T-cell (primary cell): ENCODE measurements around the gene TBC1D14. TPM values are rescaled to one million over a fixed set of nuclear protein-coding genes. Genes with fewer than 3 reads are reported as not detected.

Experiments used
- ATAC-seq, 4 experiments: fragments of 200-7000 bp in 3 of 4; fragments of 150-1000 bp in 1 of 4; cut with Tn5 transposase; replicated peaks in 1 of 4; 1 replicate in 3 of 4; 2 replicates in 1 of 4; pipeline ENCODE4 v1.10.0; 2021; ENCODE audit warnings: moderate library complexity in 3 of 4, mild to moderate bottlenecking in 2 of 4, moderate number of reproducible peaks in 1 of 4
- CTCF ChIA-PET, 2 donors: fragments of 300-600 bp; sonication (Branson Sonifier 250); formaldehyde crosslinking; loops; one replicate each; lab custom pipeline; 2022; ENCODE audit warnings: antibody characterized with exemption in 2 of 2; lab: Charles Lee
- POLR2A ChIA-PET, 2 donors: fragments of 300-600 bp; sonication (Branson Sonifier 250); formaldehyde crosslinking; loops; one replicate each; lab custom pipeline; 2022; ENCODE audit warnings: antibody characterized with exemption in 2 of 2; lab: Charles Lee
- DNase-seq, 35 experiments: peaks; one replicate each; pipeline versions ENCODE4 v3.0.0 to v3.0.0-alpha.2; 2013 to 2023
- H3K27ac ChIP-seq: one replicate; pipeline ENCODE4 v1.5.1; 2013; ENCODE audit warnings: low read length
- H3K27me3 ChIP-seq, 2 experiments: replicated peaks in 1 of 2; 1 replicate in 1 of 2; 2 replicates in 1 of 2; pipeline versions ENCODE4 v1.6.1 to v1.7.0; 2013; ENCODE audit warnings: low read length in 1 of 2, mixed read lengths in 1 of 2; ENCODE audit not compliant: control insufficient read depth in 2 of 2, insufficient read depth in 2 of 2; ENCODE audit errors: extremely low read depth in 1 of 2
- H3K36me3 ChIP-seq, 2 donors: 1 replicate in 1 of 2; 2 replicates in 1 of 2; pipeline versions ENCODE4 v1.6.1 to v1.7.0; 2013; ENCODE audit warnings: low read length in 1 of 2; ENCODE audit not compliant: control insufficient read depth in 2 of 2, insufficient read depth in 1 of 2; ENCODE audit errors: extremely low read depth in 1 of 2
- H3K4me1 ChIP-seq, 2 experiments: 1 replicate in 1 of 2; 2 replicates in 1 of 2; pipeline versions ENCODE4 v1.6.1 to v1.7.0; 2013; ENCODE audit warnings: low read length in 2 of 2, mixed read lengths in 1 of 2; ENCODE audit not compliant: insufficient read depth in 2 of 2, control insufficient read depth in 1 of 2; ENCODE audit errors: extremely low read depth in 1 of 2
- H3K4me3 ChIP-seq, 2 donors: 1 replicate in 1 of 2; 2 replicates in 1 of 2; pipeline versions ENCODE4 v1.5.1 to v1.7.0; 2013; ENCODE audit warnings: mild to moderate bottlenecking in 2 of 2, low read length in 1 of 2, moderate library complexity in 1 of 2; ENCODE audit not compliant: control insufficient read depth in 1 of 2; ENCODE audit errors: extremely low read depth in 1 of 2
- H3K9me3 ChIP-seq: 2 replicates; pipeline ENCODE4 v1.7.0; 2013
- H3K27ac Mint-ChIP-seq, 2 donors: one replicate each; pipeline ENCODE4 v1.8.0; 2020 to 2021; ENCODE audit warnings: mild to moderate bottlenecking in 2 of 2, mixed read lengths in 2 of 2
- H3K27me3 Mint-ChIP-seq, 2 donors: one replicate each; pipeline ENCODE4 v1.8.0; 2021 to 2022; ENCODE audit warnings: mixed read lengths in 2 of 2
- H3K36me3 Mint-ChIP-seq: one replicate; pipeline ENCODE4 v1.8.0; 2021; ENCODE audit warnings: mixed read lengths
- H3K4me1 Mint-ChIP-seq, 3 donors: one replicate each; pipeline ENCODE4 v1.8.0; 2020 to 2022; ENCODE audit warnings: mixed read lengths in 3 of 3, mild to moderate bottlenecking in 1 of 3
- H3K4me3 Mint-ChIP-seq, 3 donors: one replicate each; pipeline ENCODE4 v1.8.0; 2020 to 2022; ENCODE audit warnings: mild to moderate bottlenecking in 3 of 3, mixed read lengths in 3 of 3, moderate library complexity in 3 of 3
- H3K9me3 Mint-ChIP-seq, 3 donors: one replicate each; pipeline ENCODE4 v1.8.0; 2020 to 2022; ENCODE audit warnings: mixed read lengths in 3 of 3
- WGBS: methylation state at CpG from one replicate; pipeline ENCODE4 v1.1.5; 2013; ENCODE audit warnings: missing lambda C conversion rate; ENCODE audit not compliant: insufficient coverage; 5-methylcytosine and 5-hydroxymethylcytosine counted together
- total RNA-seq, 35 experiments: library from RNA in 6 of 35; stranded (reverse) in 6 of 35; fragments of 120-200 nt in 1 of 35; gene quantifications; one replicate each; pipeline versions ENCODE4 v1.2.1 to v1.2.4 and lab custom pipeline; 2013 to 2026

TBC1D14 gene
- total RNA-seq, 5 donors from 2014 or later (not counting 1 experiment from before 2014, with no cell fraction given) = 44.2 to 73.8 (median 62.3) TPM

GRCh38 chr4:6963139-6963611 is 53.5 kb downstream of the TBC1D14 start:
- no peak overlapping the region for H3K4me3 ChIP-seq

DNA sequence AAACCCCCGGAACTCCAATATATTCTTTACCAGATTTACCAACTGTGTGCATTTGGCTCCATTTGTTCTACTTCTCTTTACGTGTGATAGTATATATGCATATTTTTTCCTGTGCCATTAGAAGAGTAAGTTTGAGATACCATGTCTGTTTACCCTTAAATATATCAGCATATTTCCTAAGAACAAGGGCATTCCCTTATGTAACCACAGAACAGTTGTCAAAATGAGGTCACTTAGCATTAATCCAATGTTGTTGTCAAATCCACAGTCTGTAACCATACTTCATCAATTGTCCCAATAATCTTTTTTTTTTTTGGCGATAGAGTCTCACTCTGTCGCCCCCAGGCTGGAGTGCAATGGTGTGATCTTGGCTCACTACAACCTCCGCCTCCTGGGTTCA is 55.2 kb downstream of the TBC1D14 start:
- no peaks in the 10 kb centered on the region for H3K27me3 Mint-ChIP-seq
- Histone ChIP-seq H3K9me3 (no peaks in the 10 kb centered on the region), H3K4me3 (no peak overlapping the region), H3K27me3 (no peaks in the 10 kb centered on the region), H3K36me3 (peaks cover 5 to 27% of the 10 kb centered on the region in 2 donors), H3K4me1 (peaks cover 0 to 43% of the 10 kb centered on the region in 2 experiments), H3K27ac (no peak overlapping the region)
- CTCF ChIA-PET = no interaction called here
- no peak for DNase-seq
- H3K27ac Mint-ChIP-seq = peak overlapping the region; percentile 1 to 12
- no peak for ATAC-seq
- POLR2A ChIA-PET = no interaction called here
- 100% methylated on average over 1 of the region's 5 CpGs for WGBS
- H3K4me3 Mint-ChIP-seq = no peak overlapping the region
- peaks cover 18% of the 10 kb centered on the region for H3K36me3 Mint-ChIP-seq
- H3K9me3 Mint-ChIP-seq = no peaks in the 10 kb centered on the region
- peaks cover 43 to 69% (median 52%) of the 10 kb centered on the region in 3 donors for H3K4me1 Mint-ChIP-seq

More at GRCh38 chr4:6963139-6963611, 53.5 kb downstream of the TBC1D14 start:
- ChIA-PET CTCF (interaction anchor here (0.6 kb wide), 2 partner anchors 16 to 124 kb away, joined by 3 to 7 read pairs; no protein-coding TSS in a partner anchor), POLR2A (interaction anchor here in 1 of 2 donors (0.6 kb wide), 1 partner anchor 315 kb away, joined by 3 read pairs; no protein-coding TSS in a partner anchor)
- H3K36me3 ChIP-seq = peaks cover 5 to 16% of the 10 kb centered on the region in 2 donors
- WGBS = 100% methylated on average over 10 of the region's 12 CpGs
- H3K9me3 Mint-ChIP-seq = no peaks in the 10 kb centered on the region
- DNase-seq (no peak), ATAC-seq (no peak)
- peak overlapping the region in 1 of 2 donors; percentile 15 for H3K27ac Mint-ChIP-seq
- H3K4me1 Mint-ChIP-seq = peaks cover 50 to 75% (median 63%) of the 10 kb centered on the region in 3 donors
- H3K27me3 ChIP-seq = no peaks in the 10 kb centered on the region
- H3K4me1 ChIP-seq = peaks cover 0 to 43% of the 10 kb centered on the region in 2 experiments
- no peaks in the 10 kb centered on the region for H3K9me3 ChIP-seq
- no peak overlapping the region for H3K4me3 Mint-ChIP-seq
- H3K27me3 Mint-ChIP-seq = no peaks in the 10 kb centered on the region
- H3K27ac ChIP-seq = no peak overlapping the region
- peaks cover 8% of the 10 kb centered on the region for H3K36me3 Mint-ChIP-seq

DNA sequence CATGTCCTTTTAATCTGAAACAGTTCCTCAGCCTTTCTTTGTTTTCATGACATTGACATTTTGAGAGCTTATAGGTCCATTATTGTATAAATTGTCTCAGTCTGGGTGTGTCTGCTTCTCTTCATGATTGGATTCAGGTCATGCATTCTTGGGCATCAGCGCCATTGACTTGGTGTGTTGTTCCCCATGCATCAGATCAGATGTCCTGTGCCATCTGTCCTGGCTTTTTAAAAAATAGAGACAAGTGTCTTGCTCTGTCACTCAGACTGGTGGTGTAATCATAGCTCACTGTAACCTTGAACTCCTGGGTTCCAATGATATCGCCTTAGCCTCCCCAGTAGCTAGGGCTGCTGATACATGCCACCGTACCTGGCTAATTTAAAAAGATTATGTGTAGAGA is 55.7 kb downstream of the TBC1D14 start:
- Histone ChIP-seq H3K27me3 (no peaks in the 10 kb centered on the region), H3K9me3 (no peaks in the 10 kb centered on the region), H3K4me1 (peaks cover 0 to 43% of the 10 kb centered on the region in 2 experiments), H3K4me3 (no peak overlapping the region), H3K27ac (no peak overlapping the region), H3K36me3 (peaks cover 5 to 30% of the 10 kb centered on the region in 2 donors)
- Mint-ChIP-seq H3K4me3 (no peak overlapping the region), H3K27ac (no peak overlapping the region), H3K4me1 (peaks cover 43 to 73% (median 52%) of the 10 kb centered on the region in 3 donors), H3K9me3 (no peaks in the 10 kb centered on the region), H3K27me3 (no peaks in the 10 kb centered on the region), H3K36me3 (peaks cover 23% of the 10 kb centered on the region)
- ChIA-PET CTCF (interaction anchor here in 1 of 2 donors (0.6 kb wide), 1 partner anchor 162 kb away, joined by 3 read pairs; no protein-coding TSS in a partner anchor), POLR2A (no interaction called here)
- ATAC-seq (no peak), DNase-seq (no peak)
- WGBS = 100% methylated on average over 3 of the region's 3 CpGs

DNA sequence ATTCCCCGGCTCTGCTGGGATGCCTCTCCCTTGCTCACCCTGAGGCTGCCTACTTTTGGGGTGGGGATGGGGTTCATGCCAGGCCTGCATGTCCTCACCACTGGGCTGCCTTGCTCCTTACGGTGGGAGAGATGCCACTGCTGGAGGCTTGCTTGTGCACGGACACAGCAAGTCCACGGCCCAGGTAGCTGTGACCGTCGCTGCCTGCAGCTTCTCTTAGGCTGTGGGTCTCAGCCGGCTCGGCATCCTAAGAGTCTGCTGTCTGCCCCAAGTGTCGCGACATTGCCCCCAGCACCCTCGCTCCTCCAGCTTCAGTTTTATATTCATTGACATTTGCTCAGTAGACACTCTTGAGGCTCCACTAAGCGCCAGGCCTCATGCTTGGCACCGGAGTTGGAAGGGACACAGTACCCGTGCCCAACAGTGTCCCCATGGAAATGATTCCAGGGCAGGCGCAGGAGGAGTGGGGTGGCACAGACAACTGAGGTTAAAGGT is 58.3 kb downstream of the TBC1D14 start:
- POLR2A ChIA-PET = interaction anchor here in 1 of 2 donors (0.6 kb wide), 1 partner anchor 40 kb away, joined by 7 read pairs; no protein-coding TSS in a partner anchor
- Mint-ChIP-seq H3K4me1 (peaks cover 37 to 62% (median 42%) of the 10 kb centered on the region in 3 donors), H3K27me3 (no peaks in the 10 kb centered on the region), H3K4me3 (no peak overlapping the region), H3K9me3 (no peaks in the 10 kb centered on the region), H3K27ac (no peak overlapping the region), H3K36me3 (peaks cover 20% of the 10 kb centered on the region)
- CTCF ChIA-PET = no interaction called here
- DNase-seq (no peak), ATAC-seq (no peak)
- Histone ChIP-seq H3K36me3 (peaks cover 3 to 37% of the 10 kb centered on the region in 2 donors), H3K4me3 (no peak overlapping the region), H3K9me3 (no peaks in the 10 kb centered on the region), H3K4me1 (peaks cover 0 to 19% of the 10 kb centered on the region in 2 experiments), H3K27me3 (no peaks in the 10 kb centered on the region), H3K27ac (no peak overlapping the region)
- WGBS = 95% methylated on average over 14 of the region's 15 CpGs

DNA sequence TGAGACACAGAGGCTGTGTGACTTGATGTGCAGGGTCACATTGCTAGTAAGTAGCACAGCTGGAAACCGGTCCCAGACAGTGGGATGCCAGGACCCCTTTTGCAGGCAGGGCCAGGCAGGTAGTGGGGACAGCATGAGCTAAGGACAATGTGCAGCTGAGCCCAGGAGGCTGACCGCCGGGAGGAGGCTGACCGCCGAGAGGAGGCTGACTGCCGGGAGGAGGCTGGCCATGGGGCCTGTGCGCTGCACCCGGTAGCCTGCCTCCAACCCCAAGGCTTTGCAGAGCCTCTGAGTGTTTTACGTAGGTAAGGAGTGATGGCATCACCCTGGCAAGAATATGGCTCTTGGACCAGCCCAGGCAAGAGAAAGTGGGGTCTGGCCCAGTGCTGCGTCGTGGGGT is 58.9 kb downstream of the TBC1D14 start:
- H3K36me3 Mint-ChIP-seq = peaks cover 20% of the 10 kb centered on the region
- WGBS = 70% methylated on average over 10 of the region's 11 CpGs
- H3K9me3 ChIP-seq = no peaks in the 10 kb centered on the region
- ATAC-seq = no peak
- no peaks in the 10 kb centered on the region for H3K27me3 Mint-ChIP-seq
- peaks cover 0 to 13% of the 10 kb centered on the region in 2 experiments for H3K4me1 ChIP-seq
- no peaks in the 10 kb centered on the region for H3K9me3 Mint-ChIP-seq
- POLR2A ChIA-PET = no interaction called here
- H3K27me3 ChIP-seq = no peaks in the 10 kb centered on the region
- no peak for DNase-seq
- H3K36me3 ChIP-seq = peaks cover 0 to 37% of the 10 kb centered on the region in 2 donors
- peak overlapping the region in 1 of 2 donors; percentile 9 for H3K27ac Mint-ChIP-seq
- CTCF ChIA-PET = no interaction called here
- peaks cover 32 to 59% (median 42%) of the 10 kb centered on the region in 3 donors for H3K4me1 Mint-ChIP-seq
- no peak overlapping the region for H3K4me3 Mint-ChIP-seq
- H3K27ac ChIP-seq = no peak overlapping the region
- no peak overlapping the region for H3K4me3 ChIP-seq

DNA sequence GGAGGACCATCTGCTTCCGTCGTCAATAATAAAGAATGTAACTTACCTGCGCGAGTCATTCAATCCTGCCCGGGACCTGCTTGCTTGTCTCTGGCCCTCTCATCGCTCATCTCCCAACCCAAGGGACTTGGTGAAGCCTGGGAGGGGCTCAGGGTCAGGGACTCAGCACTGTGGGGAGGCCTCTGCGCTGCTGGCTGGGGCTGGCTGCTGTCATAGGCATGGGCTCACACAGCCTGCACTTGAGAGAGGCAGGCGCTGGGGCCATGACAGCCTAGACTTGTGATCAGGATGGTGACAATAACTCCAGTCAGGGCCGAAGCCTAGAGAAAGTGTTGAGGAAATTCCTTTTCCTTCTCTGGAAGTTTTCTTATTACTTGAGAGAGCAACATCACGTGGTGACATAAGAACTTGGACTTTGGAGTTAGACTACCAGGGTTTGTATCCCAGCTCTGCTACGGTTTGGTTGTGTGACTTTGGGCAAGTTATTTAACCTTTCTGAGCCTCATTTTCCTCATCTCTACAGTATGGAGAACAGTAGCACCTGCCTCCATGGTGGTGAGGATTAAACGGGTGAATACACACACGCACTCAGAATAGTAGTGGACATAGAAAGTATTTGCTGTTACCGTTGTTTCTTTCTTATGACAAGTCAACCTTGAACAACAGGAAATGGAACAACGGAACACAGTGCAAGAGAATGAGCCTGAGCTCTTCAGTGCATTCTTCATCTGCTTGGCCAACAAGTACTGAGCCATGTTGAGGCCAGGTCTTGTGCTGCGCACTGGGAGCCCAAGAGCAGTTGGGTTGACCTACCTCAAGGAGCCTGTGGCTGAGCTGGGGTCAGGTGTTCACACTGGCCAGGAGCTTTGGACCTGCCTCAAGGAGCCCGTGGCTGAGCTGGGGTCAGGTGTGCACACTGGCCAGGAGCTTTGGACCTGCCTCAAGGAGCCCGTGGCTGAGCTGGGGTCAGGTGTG is 60.5 kb downstream of the TBC1D14 start:
- no peak for DNase-seq
- Mint-ChIP-seq H3K4me3 (no peak overlapping the region), H3K36me3 (peaks cover 20% of the 10 kb centered on the region), H3K27me3 (no peaks in the 10 kb centered on the region), H3K4me1 (peaks cover 27 to 53% (median 34%) of the 10 kb centered on the region in 3 donors), H3K27ac (no peak overlapping the region), H3K9me3 (no peaks in the 10 kb centered on the region)
- no peak overlapping the region for H3K4me3 ChIP-seq
- CTCF ChIA-PET = no interaction called here
- no peak overlapping the region for H3K27ac ChIP-seq
- no peaks in the 10 kb centered on the region for H3K27me3 ChIP-seq
- ATAC-seq = no peak
- H3K4me1 ChIP-seq = peaks cover 0 to 14% of the 10 kb centered on the region in 2 experiments
- H3K9me3 ChIP-seq = no peaks in the 10 kb centered on the region
- POLR2A ChIA-PET = no interaction called here
- 92% methylated on average over 12 of the region's 18 CpGs for WGBS
- H3K36me3 ChIP-seq = peaks cover 0 to 37% of the 10 kb centered on the region in 2 donors
